ENCODE measurements around the gene CCDC60.

CCDC60 gene

GRCh38 chr12:119479121-119479561, 144.6 kb downstream of the CCDC60 start:
- TF ChIP-seq SIN3A (IDR thresholded peaks at IDR 0.05; ENCODE audit: borderline replicate concordance, insufficient read depth, low read length) = no peak
- no peak for TF ChIP-seq FOXP2 (optimal IDR thresholded peaks at IDR 0.05; ENCODE audit: borderline replicate concordance, extremely low read depth, extremely low read length, insufficient read depth)
- no peak for TF ChIP-seq POLR2AphosphoS5 (IDR thresholded peaks at IDR 0.05; ENCODE audit: low read depth, low read length)
- no peak for TF ChIP-seq TAF1 (IDR thresholded peaks at IDR 0.05; ENCODE audit: borderline replicate concordance, insufficient read depth, low read length)
- no peak for TF ChIP-seq REST (IDR thresholded peaks at IDR 0.05; ENCODE audit: insufficient read depth in 1 of 2, low read depth in 2 of 2, low read length in 2 of 2)

- TF ChIP-seq REST (IDR thresholded peaks at IDR 0.05; ENCODE audit: insufficient read depth in 1 of 2, low read depth in 2 of 2, low read length in 2 of 2) (no peak), FOXP2 (optimal IDR thresholded peaks at IDR 0.05; ENCODE audit: borderline replicate concordance, extremely low read depth, extremely low read length, insufficient read depth) (no peak), TAF1 (IDR thresholded peaks at IDR 0.05; ENCODE audit: borderline replicate concordance, insufficient read depth, low read length) (no peak), POLR2AphosphoS5 (IDR thresholded peaks at IDR 0.05; ENCODE audit: low read depth, low read length) (no peak), SIN3A (IDR thresholded peaks at IDR 0.05; ENCODE audit: borderline replicate concordance, insufficient read depth, low read length) (no peak)
Observed at GRCh38 chr12:119480551-119480950, 146.0 kb downstream of the CCDC60 start.

- no peak for TF ChIP-seq POLR2AphosphoS5 (IDR thresholded peaks at IDR 0.05; ENCODE audit: low read depth, low read length)
- TF ChIP-seq SIN3A (IDR thresholded peaks at IDR 0.05; ENCODE audit: borderline replicate concordance, insufficient read depth, low read length) = no peak
- no peak for TF ChIP-seq TAF1 (IDR thresholded peaks at IDR 0.05; ENCODE audit: borderline replicate concordance, insufficient read depth, low read length)
Observed at GRCh38 chr12:119486599-119487154, 152.1 kb downstream of the CCDC60 start.

GRCh38 chr12:119491814-119492213, 157.3 kb downstream of the CCDC60 start:
- TF ChIP-seq TAF1 (IDR thresholded peaks at IDR 0.05; ENCODE audit: borderline replicate concordance, insufficient read depth, low read length) = no peak
- no peak for TF ChIP-seq SIN3A (IDR thresholded peaks at IDR 0.05; ENCODE audit: borderline replicate concordance, insufficient read depth, low read length)
- no peak for TF ChIP-seq FOXP2 (optimal IDR thresholded peaks at IDR 0.05; ENCODE audit: borderline replicate concordance, extremely low read depth, extremely low read length, insufficient read depth)
- no peak for TF ChIP-seq POLR2AphosphoS5 (IDR thresholded peaks at IDR 0.05; ENCODE audit: low read depth, low read length)
- TF ChIP-seq REST (IDR thresholded peaks at IDR 0.05; ENCODE audit: insufficient read depth in 1 of 2, low read depth in 2 of 2, low read length in 2 of 2) = no peak

- TF ChIP-seq TAF1 (IDR thresholded peaks at IDR 0.05; ENCODE audit: borderline replicate concordance, insufficient read depth, low read length) (no peak), SIN3A (IDR thresholded peaks at IDR 0.05; ENCODE audit: borderline replicate concordance, insufficient read depth, low read length) (no peak), FOXP2 (optimal IDR thresholded peaks at IDR 0.05; ENCODE audit: borderline replicate concordance, extremely low read depth, extremely low read length, insufficient read depth) (no peak), POLR2AphosphoS5 (IDR thresholded peaks at IDR 0.05; ENCODE audit: low read depth, low read length) (no peak), REST (IDR thresholded peaks at IDR 0.05; ENCODE audit: insufficient read depth in 1 of 2, low read depth in 2 of 2, low read length in 2 of 2) (no peak)
Observed at GRCh38 chr12:119500209-119500608, 165.7 kb downstream of the CCDC60 start.
